Measurements from ENCODE around the gene MACROD2.

Gene MACROD2

GRCh38 chr20:15278041-15278440 lies 1282.7 kb downstream of the MACROD2 start:
- Histone ChIP-seq H3K27me3 (replicated peaks; ENCODE audit: control insufficient read depth, insufficient read depth, low read length) (no peaks in the 10 kb centered on the region), H3K4me3 (replicated peaks; ENCODE audit: low read depth, low read length) (no peak overlapping the region), H3K36me3 (ENCODE audit: control insufficient read depth, insufficient read depth, low read length) (no peaks in the 10 kb centered on the region)
- TF ChIP-seq CTCF (IDR thresholded peaks at IDR 0.05; ENCODE audit: insufficient read depth, low read length, poor library complexity, severe bottlenecking), result no peak
- DNase-seq (ENCODE audit: extremely low read depth, insufficient read length), result no peak

- TF ChIP-seq CTCF (IDR thresholded peaks at IDR 0.05; ENCODE audit: insufficient read depth, low read length, poor library complexity, severe bottlenecking), result no peak
- DNase-seq (ENCODE audit: extremely low read depth, insufficient read length), result no peak
- H3K36me3 ChIP-seq (ENCODE audit: control insufficient read depth, insufficient read depth, low read length), result no peaks in the 10 kb centered on the region
- no peak overlapping the region for H3K4me3 ChIP-seq (replicated peaks; ENCODE audit: low read depth, low read length)
- no peaks in the 10 kb centered on the region for H3K27me3 ChIP-seq (replicated peaks; ENCODE audit: control insufficient read depth, insufficient read depth, low read length)
Observed at GRCh38 chr20:15287329-15287728, 1292.0 kb downstream of the MACROD2 start.

GRCh38 chr20:15288106-15288505 lies 1292.8 kb downstream of the MACROD2 start:
- Histone ChIP-seq H3K27me3 (replicated peaks; ENCODE audit: control insufficient read depth, insufficient read depth, low read length) (no peaks in the 10 kb centered on the region), H3K36me3 (ENCODE audit: control insufficient read depth, insufficient read depth, low read length) (no peaks in the 10 kb centered on the region), H3K4me3 (replicated peaks; ENCODE audit: low read depth, low read length) (no peak overlapping the region)
- no peak for TF ChIP-seq CTCF (IDR thresholded peaks at IDR 0.05; ENCODE audit: insufficient read depth, low read length, poor library complexity, severe bottlenecking)
- DNase-seq (ENCODE audit: extremely low read depth, insufficient read length), result no peak

GRCh38 chr20:15289337-15289736 lies 1294.0 kb downstream of the MACROD2 start:
- H3K27me3 ChIP-seq (replicated peaks; ENCODE audit: control insufficient read depth, insufficient read depth, low read length), result no peaks in the 10 kb centered on the region
- no peak for TF ChIP-seq CTCF (IDR thresholded peaks at IDR 0.05; ENCODE audit: insufficient read depth, low read length, poor library complexity, severe bottlenecking)
- no peak for DNase-seq (ENCODE audit: extremely low read depth, insufficient read length)

GRCh38 chr20:15292405-15292804 lies 1297.1 kb downstream of the MACROD2 start:
- no peak for DNase-seq (ENCODE audit: extremely low read depth, insufficient read length)
- H3K36me3 ChIP-seq (ENCODE audit: control insufficient read depth, insufficient read depth, low read length), result no peaks in the 10 kb centered on the region
- TF ChIP-seq CTCF (IDR thresholded peaks at IDR 0.05; ENCODE audit: insufficient read depth, low read length, poor library complexity, severe bottlenecking), result no peak
- no peaks in the 10 kb centered on the region for H3K27me3 ChIP-seq (replicated peaks; ENCODE audit: control insufficient read depth, insufficient read depth, low read length)
- no peak overlapping the region for H3K4me3 ChIP-seq (replicated peaks; ENCODE audit: low read depth, low read length)

More at GRCh38 chr20:15289337-15289736, 1294.0 kb downstream of the MACROD2 start:
- no peak overlapping the region for H3K4me3 ChIP-seq (replicated peaks; ENCODE audit: low read depth, low read length)
- no peaks in the 10 kb centered on the region for H3K36me3 ChIP-seq (ENCODE audit: control insufficient read depth, insufficient read depth, low read length)

- TF ChIP-seq CTCF (IDR thresholded peaks at IDR 0.05; ENCODE audit: insufficient read depth, low read length, poor library complexity, severe bottlenecking), result no peak
- Histone ChIP-seq H3K27me3 (replicated peaks; ENCODE audit: control insufficient read depth, insufficient read depth, low read length) (no peaks in the 10 kb centered on the region), H3K4me3 (replicated peaks; ENCODE audit: low read depth, low read length) (no peak overlapping the region), H3K36me3 (ENCODE audit: control insufficient read depth, insufficient read depth, low read length) (no peaks in the 10 kb centered on the region)
- no peak for DNase-seq (ENCODE audit: extremely low read depth, insufficient read length)
Observed at GRCh38 chr20:15296422-15296821, 1301.1 kb downstream of the MACROD2 start.

Measured in GM06990 (cell line).